Coronary artery (tissue), 2 donors: ENCODE measurements around the gene MTHFD1L.
"Not testable (repeated sequence)": the region's sequence is repeated elsewhere in the genome, so short reads cannot be mapped to it uniquely, and the experiment has no call there.

Source experiments
- DNase-seq: peaks from one replicate; pipeline ENCODE4 v3.0.0-alpha.2; 2017; ENCODE audit warnings: low spot score
- H3K27ac ChIP-seq, 2 donors: fragments of 200-600 bp; sonication (generic); one replicate each; pipeline ENCODE4 v1.5.1; 2016 to 2019
- H3K4me3 ChIP-seq: fragments of 200-600 bp; sonication (generic); 2 replicates; pipeline ENCODE4 v1.5.1; 2016; ENCODE audit warnings: mild to moderate bottlenecking, moderate library complexity
- TF ChIP-seq, protein P1 (sequence below): fragments of 200-600 bp; sonication (generic); IDR thresholded peaks from one replicate; pipeline ENCODE4 v1.5.1; 2019; ENCODE audit warnings: antibody characterized with exemption

Gene MTHFD1L

DNA sequence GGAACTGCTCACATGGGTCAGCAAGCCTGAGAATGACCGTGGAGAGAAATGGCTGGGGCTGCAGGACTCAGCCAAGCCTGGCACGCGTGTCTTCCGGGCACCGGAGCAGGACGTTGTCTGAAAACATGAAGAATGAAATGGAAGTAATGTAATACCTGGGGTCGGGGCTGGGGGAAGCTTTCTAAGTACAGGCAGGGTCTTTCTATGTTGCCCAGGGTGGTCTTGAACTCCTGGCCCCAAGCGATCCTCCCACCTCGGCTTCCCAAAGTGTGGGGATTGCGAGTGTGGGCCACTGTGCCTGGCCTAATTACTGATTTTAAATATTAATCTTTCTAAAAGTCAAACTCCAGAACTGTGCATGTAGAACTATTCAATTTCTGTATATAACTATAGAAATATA lies 218.8 kb downstream of the MTHFD1L start:
- TF ChIP-seq, protein P1, sequence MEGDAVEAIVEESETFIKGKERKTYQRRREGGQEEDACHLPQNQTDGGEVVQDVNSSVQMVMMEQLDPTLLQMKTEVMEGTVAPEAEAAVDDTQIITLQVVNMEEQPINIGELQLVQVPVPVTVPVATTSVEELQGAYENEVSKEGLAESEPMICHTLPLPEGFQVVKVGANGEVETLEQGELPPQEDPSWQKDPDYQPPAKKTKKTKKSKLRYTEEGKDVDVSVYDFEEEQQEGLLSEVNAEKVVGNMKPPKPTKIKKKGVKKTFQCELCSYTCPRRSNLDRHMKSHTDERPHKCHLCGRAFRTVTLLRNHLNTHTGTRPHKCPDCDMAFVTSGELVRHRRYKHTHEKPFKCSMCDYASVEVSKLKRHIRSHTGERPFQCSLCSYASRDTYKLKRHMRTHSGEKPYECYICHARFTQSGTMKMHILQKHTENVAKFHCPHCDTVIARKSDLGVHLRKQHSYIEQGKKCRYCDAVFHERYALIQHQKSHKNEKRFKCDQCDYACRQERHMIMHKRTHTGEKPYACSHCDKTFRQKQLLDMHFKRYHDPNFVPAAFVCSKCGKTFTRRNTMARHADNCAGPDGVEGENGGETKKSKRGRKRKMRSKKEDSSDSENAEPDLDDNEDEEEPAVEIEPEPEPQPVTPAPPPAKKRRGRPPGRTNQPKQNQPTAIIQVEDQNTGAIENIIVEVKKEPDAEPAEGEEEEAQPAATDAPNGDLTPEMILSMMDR: no peak
- Histone ChIP-seq H3K27ac (no peak overlapping the region), H3K4me3 (no peak overlapping the region)
- no peak for DNase-seq

DNA sequence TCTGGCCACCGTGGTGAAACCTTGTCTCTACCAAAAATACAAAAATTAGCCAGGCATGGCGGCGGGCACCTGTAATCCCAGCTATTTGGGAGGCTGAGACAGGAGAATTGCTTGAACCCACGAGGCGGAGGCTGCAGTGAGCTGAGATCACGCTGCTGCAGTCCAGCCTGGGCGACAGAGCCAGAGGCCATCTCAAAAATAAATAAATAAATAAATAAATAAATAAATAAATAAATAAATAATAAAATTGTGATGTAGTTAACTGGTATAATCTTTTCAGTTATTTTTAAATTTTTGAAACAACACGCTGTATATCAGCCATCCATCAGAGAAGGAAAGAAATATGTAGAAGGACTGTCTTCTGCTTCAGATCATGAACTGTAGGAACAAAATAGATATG lies 221.6 kb downstream of the MTHFD1L start:
- H3K4me3 ChIP-seq, DNase-seq, H3K27ac ChIP-seq: not testable (repeated sequence)

DNA sequence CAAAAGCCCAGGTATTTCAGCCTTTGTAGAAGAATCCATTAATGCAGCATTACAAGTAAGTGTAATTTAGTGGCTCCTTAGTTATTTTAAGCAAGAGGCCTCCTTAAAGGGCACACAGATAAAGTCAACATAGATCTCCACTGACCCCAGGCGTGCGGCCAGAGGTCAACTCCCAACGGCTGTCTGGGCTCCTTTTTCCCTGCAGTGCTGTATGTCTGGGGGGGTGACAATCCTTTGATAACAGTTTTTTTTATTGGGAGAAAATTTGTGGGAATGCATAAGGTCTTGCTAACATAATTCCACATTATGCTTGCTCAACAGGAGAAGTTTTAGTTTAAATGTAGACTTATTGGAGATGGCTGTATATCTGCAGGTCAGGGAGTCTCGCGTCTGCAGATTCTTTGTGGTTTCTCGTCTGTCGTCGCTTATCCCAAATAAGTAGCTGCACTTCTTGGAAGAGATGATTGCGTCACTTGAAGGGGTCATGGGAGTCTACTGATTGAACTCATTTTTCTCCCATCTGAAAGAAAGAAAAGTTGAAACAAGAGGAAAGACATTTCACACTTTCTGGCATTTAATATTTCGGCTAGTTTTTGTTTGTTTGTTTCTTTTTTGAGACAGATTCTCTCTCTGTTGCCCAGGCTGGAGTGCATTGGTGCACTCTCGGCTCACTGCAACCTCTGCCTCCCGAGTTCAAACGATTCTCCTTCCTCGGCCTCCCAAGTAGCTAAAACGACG lies 222.5 kb downstream of the MTHFD1L start:
- Histone ChIP-seq H3K4me3 (no peak overlapping the region), H3K27ac (peak overlapping the region; percentile 4 to 24)
- TF ChIP-seq, protein P1: no peak
- DNase-seq: no peak

DNA sequence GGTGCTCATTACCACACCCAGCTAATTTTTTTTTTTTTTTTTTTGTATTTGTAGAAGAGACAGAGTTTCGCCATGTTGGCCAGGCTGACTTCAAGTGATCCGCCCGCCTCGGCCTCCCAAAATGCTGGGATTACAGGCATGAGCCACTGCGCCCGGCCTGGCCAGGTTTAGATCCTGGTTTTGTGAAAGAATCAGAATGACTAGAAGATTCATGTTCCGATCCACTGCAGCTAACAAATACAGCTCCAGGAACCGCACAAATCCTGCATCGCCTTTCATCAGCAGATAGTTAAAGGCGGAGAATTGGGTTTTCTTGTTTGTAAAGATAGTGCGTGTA lies 223.1 kb downstream of the MTHFD1L start:
- no peak overlapping the region for H3K4me3 ChIP-seq
- no peak for DNase-seq
- peak overlapping the region; percentile 4 to 24 for H3K27ac ChIP-seq
- TF ChIP-seq, protein P1: no peak

DNA sequence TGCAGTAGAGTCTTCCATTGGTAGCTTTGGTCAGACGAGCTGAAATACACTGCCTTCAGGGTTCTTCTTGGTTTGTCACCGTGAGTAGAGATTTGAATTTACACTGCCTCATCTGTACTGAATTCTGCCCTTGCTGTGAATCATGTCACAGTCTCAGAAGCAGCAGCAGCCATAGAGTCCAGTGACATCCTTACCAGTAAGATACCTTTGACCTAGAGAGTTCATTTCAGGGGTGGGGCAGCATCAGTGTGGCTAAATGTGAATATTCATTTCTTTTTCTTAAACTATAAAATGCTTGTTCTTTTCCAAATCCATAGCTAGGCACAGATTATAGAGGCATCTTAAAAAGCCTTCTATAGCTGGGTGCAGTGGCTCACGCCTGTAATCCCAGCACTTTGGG lies 223.5 kb downstream of the MTHFD1L start:
- TF ChIP-seq, protein P1: no peak
- DNase-seq: no peak
- Histone ChIP-seq H3K4me3 (no peak overlapping the region), H3K27ac (peak overlapping the region; percentile 4 to 17)

DNA sequence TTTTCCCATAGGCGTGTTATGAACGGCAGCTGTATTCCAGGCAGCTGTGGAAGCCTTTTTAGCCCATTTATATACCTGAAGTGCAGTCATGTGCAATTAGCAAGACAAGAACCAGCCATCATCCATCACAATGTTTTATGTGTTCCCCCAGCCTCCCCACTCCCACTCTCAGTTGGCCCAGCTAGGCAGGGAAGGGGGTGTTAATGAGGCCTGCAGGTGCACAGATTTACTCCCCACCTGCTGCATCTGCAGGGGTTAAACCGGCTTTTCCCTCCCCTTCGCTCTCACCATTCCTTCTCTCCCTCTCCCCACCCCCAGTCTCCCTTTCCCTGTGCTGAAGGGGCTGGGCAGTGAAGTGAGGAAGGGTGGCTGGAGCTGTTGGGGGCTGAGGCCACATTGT lies 224.5 kb downstream of the MTHFD1L start:
- H3K4me3 ChIP-seq: no peak overlapping the region
- DNase-seq: no peak
- TF ChIP-seq, protein P1: no peak
- no peak overlapping the region for H3K27ac ChIP-seq

DNA sequence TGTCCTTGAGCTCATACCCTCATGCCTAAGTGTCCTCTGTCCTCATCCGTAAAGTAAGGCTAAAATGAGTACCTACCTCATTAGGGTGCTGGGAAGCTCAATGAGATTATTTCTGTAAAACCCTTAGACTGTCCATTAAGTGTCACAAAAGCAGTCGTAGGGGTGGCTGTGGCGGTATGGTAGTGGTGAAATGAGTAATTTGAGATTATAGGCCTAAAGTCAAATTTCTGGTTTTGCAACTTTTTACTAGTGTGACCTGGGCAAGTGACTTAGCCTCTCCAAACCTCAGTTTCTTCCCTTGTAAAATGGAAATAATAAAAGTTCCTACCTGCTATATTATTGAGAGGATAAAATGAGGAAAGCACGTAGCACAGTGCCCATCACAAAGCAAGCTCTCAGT lies 226.1 kb downstream of the MTHFD1L start:
- no peak overlapping the region for H3K4me3 ChIP-seq
- TF ChIP-seq, protein P1: no peak
- DNase-seq: no peak
- H3K27ac ChIP-seq: no peak overlapping the region
